ENCODE data around the gene PCBP3.

The PCBP3 gene

DNA sequence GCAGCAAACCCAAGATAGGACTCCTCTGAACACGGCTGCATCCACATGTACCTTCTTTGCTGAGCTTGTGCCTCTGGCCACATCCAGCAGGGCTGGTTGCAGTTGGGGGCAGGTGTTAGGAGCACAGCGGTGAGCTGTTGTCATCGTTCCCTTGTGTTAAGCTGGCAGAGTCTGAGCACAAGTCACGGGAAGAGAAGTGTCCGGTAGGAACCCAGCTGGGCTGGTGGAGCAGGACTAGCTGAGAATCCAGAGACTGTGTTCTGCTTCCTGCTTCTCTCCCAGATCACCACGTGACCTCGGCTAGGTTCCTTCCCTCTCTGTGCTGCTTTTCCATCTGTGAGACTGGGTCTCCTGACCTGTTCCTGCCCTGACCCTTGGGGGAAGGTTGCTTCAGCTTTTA, 105.1 kb downstream of the PCBP3 start:
- TF ChIP-seq ZFX (IDR thresholded peaks at IDR 0.05), result no peak
- TF ChIP-seq, protein P1, sequence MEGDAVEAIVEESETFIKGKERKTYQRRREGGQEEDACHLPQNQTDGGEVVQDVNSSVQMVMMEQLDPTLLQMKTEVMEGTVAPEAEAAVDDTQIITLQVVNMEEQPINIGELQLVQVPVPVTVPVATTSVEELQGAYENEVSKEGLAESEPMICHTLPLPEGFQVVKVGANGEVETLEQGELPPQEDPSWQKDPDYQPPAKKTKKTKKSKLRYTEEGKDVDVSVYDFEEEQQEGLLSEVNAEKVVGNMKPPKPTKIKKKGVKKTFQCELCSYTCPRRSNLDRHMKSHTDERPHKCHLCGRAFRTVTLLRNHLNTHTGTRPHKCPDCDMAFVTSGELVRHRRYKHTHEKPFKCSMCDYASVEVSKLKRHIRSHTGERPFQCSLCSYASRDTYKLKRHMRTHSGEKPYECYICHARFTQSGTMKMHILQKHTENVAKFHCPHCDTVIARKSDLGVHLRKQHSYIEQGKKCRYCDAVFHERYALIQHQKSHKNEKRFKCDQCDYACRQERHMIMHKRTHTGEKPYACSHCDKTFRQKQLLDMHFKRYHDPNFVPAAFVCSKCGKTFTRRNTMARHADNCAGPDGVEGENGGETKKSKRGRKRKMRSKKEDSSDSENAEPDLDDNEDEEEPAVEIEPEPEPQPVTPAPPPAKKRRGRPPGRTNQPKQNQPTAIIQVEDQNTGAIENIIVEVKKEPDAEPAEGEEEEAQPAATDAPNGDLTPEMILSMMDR (conservative IDR thresholded peaks at IDR 0.05), result no peak
- peak overlapping the region; percentile 81 for H3K27ac ChIP-seq

DNA sequence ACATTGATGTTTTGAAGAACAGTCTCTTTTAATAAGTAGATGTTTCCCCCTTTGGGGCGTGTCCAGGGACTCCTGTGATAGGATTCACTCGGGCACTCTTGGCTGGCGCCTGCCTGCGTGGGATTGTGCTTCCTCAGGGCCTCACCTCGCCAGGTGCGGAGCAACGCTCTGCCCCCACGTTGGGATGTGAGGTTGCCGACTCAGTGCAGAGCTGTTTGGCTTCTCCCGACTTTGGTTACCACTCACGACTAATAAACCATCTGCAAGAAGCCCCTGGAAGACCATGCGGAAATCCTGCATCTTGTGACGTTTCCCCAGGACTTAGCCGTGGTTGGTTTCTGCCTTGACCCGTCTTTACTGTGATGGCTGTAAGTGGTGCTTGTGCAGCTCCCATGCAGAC, 106.4 kb downstream of the PCBP3 start:
- no peak for TF ChIP-seq ZFX (IDR thresholded peaks at IDR 0.05)
- TF ChIP-seq, protein P1 (conservative IDR thresholded peaks at IDR 0.05), result no peak
- H3K27ac ChIP-seq, result no peak overlapping the region

DNA sequence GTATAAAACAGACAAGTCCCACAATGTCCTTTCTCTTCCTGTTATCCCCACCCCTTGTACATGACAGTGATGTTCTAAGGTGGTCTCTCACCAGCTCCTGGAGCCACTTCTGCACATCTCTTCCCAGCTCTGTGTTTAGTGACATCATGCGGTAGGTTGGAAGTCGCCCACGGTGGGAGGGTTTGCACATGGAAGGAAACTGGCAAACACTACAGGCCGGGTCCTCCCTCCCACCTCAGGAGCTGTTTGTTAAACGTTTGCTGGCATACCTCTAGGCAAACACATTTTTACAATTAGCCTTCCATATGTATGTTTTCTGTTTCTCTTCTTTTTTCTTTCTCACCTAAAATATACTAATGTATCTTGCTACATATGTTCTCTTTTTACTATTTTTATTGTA, 107.4 kb downstream of the PCBP3 start:
- TF ChIP-seq, protein P1 (conservative IDR thresholded peaks at IDR 0.05), result no peak
- no peak for TF ChIP-seq ZFX (IDR thresholded peaks at IDR 0.05)
- no peak overlapping the region for H3K27ac ChIP-seq

DNA sequence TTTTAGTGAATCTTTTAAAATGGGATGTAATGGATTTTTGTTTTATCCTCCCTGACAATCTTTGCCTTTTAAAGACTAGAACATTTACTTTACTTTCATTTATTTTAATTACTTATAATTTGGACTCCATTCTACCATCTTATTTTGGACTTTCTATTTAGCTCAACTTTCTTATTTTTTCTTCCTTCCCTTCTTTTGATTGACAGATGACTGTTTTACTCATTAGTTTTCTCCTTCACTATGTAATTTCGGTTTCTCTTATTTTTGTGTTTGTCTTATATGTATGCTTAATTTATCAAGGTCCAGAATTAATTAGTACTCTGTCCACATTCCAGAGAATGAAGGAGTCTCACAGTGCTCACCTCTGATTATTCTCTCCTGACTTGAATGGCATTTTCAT, 109.9 kb downstream of the PCBP3 start:
- H3K27ac ChIP-seq, result no peak overlapping the region
- TF ChIP-seq, protein P1 (conservative IDR thresholded peaks at IDR 0.05), result no peak

DNA sequence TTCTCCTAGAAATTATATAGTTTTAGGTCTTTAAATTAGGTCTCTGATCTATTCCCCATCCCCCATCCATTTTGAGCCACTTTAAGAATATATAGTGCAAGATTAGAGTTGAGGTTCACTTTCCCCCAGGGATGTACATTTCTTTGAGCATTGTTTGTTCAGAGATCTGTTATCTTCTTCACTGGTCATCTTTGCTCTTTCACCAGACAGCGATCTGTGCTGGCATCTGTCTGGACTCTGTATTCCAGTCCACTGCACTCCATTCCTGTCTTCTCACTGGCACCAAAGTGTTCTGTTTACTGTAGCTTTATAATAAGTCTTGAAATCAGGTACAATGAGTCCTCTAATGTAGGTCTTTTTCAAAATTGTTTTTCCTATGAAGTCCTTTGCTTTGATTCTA, 112.5 kb downstream of the PCBP3 start:
- H3K27ac ChIP-seq, result no peak overlapping the region
- TF ChIP-seq ZFX (IDR thresholded peaks at IDR 0.05), result no peak
- TF ChIP-seq, protein P1 (conservative IDR thresholded peaks at IDR 0.05), result no peak

DNA sequence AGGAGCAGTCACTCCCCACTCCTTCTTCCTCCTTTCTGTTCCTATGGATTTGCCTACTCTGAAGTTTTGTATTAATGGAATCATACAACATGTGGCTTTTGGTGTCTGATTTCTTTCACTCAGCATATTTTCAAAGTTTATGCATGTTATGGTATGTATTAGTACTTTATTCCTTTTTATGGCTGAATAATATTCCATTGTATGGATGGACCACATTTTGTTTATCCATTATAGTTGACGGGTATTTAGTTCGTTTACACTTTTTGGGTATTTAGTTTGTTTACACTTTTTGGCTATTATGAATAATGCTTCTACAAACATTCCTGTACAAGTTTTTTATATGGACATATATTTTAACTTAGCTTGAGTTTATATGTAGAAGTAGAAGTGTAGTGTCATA, 113.1 kb downstream of the PCBP3 start:
- no peak overlapping the region for H3K27ac ChIP-seq
- TF ChIP-seq ZFX (IDR thresholded peaks at IDR 0.05), result no peak

DNA sequence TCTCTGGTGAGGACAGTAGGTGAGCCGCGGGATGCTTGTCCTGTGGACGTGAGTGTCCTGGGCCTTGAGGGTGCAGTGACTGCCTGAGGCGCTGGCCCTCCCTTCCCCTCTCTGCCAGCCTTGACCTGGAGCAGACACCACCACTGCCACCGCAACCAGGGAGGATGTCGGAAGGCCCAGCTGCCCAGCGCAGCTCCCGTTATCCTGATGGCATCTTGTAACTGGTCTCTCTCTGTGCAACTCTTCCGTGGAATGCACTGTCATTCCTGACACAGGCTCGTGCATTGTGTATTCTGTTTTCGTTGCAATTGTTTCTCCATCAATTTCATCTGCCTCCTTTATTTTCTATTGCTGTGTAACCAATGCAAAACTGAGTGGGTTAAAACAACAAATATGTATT, 118.2 kb downstream of the PCBP3 start:
- H3K27ac ChIP-seq, result no peak overlapping the region
- no peak for TF ChIP-seq ZFX (IDR thresholded peaks at IDR 0.05)
- TF ChIP-seq, protein P1 (conservative IDR thresholded peaks at IDR 0.05), result no peak

DNA sequence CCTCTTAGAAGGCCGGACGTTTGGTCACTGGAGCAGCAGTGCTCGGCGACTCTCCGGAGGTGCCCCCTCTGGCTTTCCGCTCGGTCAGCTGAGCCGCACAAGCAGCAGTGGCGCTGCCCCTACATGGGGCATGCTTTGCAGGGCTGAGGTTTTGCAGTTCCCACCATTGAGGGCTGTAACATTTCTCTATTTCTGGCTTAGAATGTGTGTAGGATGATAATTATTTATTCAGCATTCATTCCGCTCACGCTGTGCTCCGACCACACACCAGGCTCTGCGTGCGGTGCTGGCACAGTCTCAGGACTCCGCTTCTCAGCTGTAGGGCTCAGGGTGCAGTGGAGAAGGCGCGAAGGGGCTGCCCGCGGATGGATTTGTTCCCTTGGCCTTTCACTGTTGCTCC, 119.5 kb downstream of the PCBP3 start:
- TF ChIP-seq, protein P1 (conservative IDR thresholded peaks at IDR 0.05), result no peak
- TF ChIP-seq ZFX (IDR thresholded peaks at IDR 0.05), result no peak
- H3K27ac ChIP-seq, result no peak overlapping the region

All from C4-2B (cell line).